T47D (cell line): ENCODE results near the gene TMEM53.

ENCODE experiments used
- DNase-seq, 2 experiments: peaks; one replicate each; pipeline versions ENCODE4 v3.0.0 to v3.0.0-alpha.2; 2011 to 2012; ENCODE audit warnings: low read depth in 1 of 2, low spot score in 1 of 2
- JUND ChIP-seq: IDR thresholded peaks from 2 replicates; pipeline ENCODE4 v1.6.1; 2012; ENCODE audit warnings: low read depth
- in situ Hi-C: cut with HindIII; loops from 2 replicates; pipeline ENCODE4 v1.10.0; 2016; ENCODE audit warnings: low sequenced_read_pairs, low pct_unique_long_range_greater_than_20kb

The TMEM53 gene

DNA sequence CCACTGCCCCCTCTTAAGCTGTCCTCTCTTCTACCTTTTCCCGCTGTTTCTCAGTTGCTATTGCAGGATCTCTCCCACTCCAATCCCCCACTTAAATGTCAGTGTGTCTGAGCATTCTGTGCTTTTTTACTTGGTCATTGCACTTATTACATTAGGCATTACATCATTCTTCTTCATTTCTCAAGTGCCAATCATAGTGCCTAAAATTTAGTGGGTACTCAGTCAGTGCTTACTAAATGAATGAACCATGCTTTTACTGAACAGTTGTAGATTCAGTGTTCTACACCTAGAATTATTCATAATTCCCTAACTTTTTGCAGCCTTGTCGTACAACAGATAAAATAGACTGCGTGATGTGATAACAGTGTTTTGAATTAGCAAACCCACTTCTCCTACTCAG is 19.6 kb upstream of the TMEM53 start:
- DNase-seq: no peak
- in situ Hi-C loops: no loop called here
- TF ChIP-seq JUND: no peak

- in situ Hi-C loops: no loop called here
- DNase-seq: no peak
- no peak for TF ChIP-seq JUND
Observed at GRCh38 chr1:44693159-44693558, 18.9 kb upstream of the TMEM53 start.

GRCh38 chr1:44689447-44689765 is 15.1 kb upstream of the TMEM53 start:
- DNase-seq: no peak
- in situ Hi-C loops: no loop called here
- TF ChIP-seq JUND: no peak

- no peak for TF ChIP-seq JUND
- no peak for DNase-seq
- in situ Hi-C loops: no loop called here
Observed at GRCh38 chr1:44688760-44689446, 14.6 kb upstream of the TMEM53 start.

- in situ Hi-C loops: no loop called here
- TF ChIP-seq JUND: no peak
- no peak for DNase-seq
Observed at GRCh38 chr1:44685881-44686280, 11.6 kb upstream of the TMEM53 start.

GRCh38 chr1:44685218-44685617 is 10.9 kb upstream of the TMEM53 start:
- in situ Hi-C loops: no loop called here
- no peak for DNase-seq
- TF ChIP-seq JUND: no peak

DNA sequence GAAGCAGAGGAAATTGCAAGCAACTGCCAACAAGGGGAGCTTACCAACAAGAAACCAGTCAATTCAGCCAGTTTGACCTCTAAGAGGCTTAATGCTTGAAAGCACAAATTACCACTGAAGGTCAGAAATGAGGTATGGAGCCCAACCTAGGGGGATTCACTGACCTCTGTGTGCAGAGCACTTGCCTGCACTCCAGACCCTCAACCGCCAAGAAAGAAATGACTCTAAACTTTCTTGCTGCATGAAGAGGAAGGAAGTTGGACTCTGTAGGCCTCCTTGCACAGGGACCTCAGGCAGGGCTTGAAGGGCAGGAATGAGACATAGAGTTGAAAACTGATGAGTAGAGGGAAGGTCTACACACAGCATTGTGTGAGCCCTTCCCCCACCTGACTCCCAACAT is 10.2 kb upstream of the TMEM53 start:
- in situ Hi-C loops: no loop called here
- DNase-seq: no peak
- no peak for TF ChIP-seq JUND

- TF ChIP-seq JUND: no peak
- no peak for DNase-seq
- in situ Hi-C loops: no loop called here
Observed at GRCh38 chr1:44682883-44683265, 8.6 kb upstream of the TMEM53 start.

- DNase-seq: no peak
- no peak for TF ChIP-seq JUND
- in situ Hi-C loops: no loop called here
Observed at GRCh38 chr1:44681905-44682882, 7.9 kb upstream of the TMEM53 start.

DNA sequence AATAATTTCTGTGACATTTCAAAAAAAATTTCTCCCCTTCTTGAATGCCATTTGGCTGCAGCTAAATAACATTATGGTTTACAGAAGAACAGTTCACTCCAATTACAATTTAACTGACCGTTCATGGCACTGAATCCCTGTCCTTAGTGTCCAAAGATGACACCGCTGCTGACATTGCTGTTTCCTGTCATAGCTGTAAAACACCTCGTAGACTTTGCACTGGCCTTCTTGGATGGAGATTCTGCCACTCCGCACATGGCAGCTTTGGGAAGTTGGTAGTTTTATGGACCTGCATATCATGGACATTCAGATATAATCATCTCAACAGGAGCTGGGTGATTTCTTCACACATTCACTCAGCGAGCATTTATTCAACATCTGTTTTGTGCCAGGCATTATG is 5.2 kb upstream of the TMEM53 start:
- DNase-seq: no peak
- in situ Hi-C loops: no loop called here
- TF ChIP-seq JUND: no peak

DNA sequence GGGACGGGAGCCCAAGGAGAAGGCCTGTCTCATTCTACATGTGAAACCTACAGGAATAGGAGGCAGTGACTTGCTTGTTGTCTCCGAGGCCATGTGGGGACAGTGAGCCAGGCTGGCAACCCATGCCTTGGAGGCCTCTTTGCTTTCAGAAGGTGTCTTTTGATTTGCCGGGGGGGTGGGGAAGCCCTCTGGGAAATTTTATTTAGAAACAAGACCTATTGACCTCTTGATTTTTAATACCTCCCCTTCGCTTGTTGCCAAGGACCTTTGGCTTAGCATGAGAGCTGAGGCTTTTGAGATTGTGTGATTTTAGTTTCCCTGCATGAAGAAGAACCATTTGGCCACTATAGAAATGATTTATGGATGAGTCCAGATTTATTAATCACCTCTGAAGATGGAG is 4.3 kb upstream of the TMEM53 start:
- in situ Hi-C loops: no loop called here
- TF ChIP-seq JUND: no peak
- DNase-seq: no peak

- in situ Hi-C loops: no loop called here
- DNase-seq: no peak
- TF ChIP-seq JUND: no peak
Observed at GRCh38 chr1:44678120-44678519, 3.8 kb upstream of the TMEM53 start.

DNA sequence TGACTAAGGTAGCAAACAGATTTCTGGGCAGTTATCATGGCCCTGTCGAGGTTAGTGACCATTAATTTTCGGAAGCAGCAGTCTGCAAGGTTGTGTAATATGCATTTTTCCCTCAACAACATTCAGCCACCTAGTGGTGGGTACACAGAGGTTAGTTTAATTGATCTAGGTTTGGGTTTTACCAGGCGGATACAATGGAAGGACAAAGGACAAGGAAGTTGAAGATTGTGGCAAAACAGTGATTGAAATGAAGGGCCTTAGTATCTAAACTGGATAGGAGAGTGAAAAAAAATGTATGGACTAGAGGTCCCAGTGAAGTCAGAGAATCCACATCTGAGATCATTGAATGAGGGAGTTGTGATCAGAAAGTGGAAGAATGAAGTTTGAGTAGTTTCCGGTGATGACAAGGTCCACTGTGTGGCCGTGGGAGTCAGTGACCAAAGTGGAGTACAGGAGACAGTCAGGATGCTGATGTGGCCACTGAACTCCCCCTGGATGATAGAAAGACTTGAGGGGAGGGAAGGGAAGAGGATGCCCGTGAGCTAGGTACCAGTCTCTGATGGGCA is 3.0 kb upstream of the TMEM53 start:
- DNase-seq: peak; percentile 11 to 53
- in situ Hi-C loops: no loop called here
- TF ChIP-seq JUND: no peak
